HG03575 (cell line): ENCODE measurements around the gene FGF14.

Experiments
- ATAC-seq: cut with Tn5 transposase; IDR thresholded peaks from one replicate; pipeline ENCODE4 v1.9.1; 2021; ENCODE audit not compliant: unreplicated experiment, insufficient number of reproducible peaks, low FRiP score; ENCODE audit errors: extremely low read depth

FGF14 gene

GRCh38 chr13:102374233-102374632, 27.6 kb downstream of the FGF14 start:
- ATAC-seq: no peak

GRCh38 chr13:102373221-102373620, 28.6 kb downstream of the FGF14 start:
- no peak for ATAC-seq

- no peak for ATAC-seq
Measured at GRCh38 chr13:102369302-102369701, 32.5 kb downstream of the FGF14 start.

- no peak for ATAC-seq
Measured at GRCh38 chr13:102367836-102368235, 34.0 kb downstream of the FGF14 start.

GRCh38 chr13:102361113-102361512, 40.7 kb downstream of the FGF14 start:
- no peak for ATAC-seq

GRCh38 chr13:102359264-102359663, 42.6 kb downstream of the FGF14 start:
- no peak for ATAC-seq

- ATAC-seq: no peak
Measured at GRCh38 chr13:102355251-102355650, 46.6 kb downstream of the FGF14 start.

GRCh38 chr13:102354011-102354410, 47.8 kb downstream of the FGF14 start:
- ATAC-seq: no peak

GRCh38 chr13:102351521-102351920, 50.3 kb downstream of the FGF14 start:
- ATAC-seq: no peak

- no peak for ATAC-seq
Measured at GRCh38 chr13:102347490-102347889, 54.4 kb downstream of the FGF14 start.

- ATAC-seq: no peak
Measured at GRCh38 chr13:102346769-102347168, 55.1 kb downstream of the FGF14 start.

GRCh38 chr13:102344410-102344809, 57.4 kb downstream of the FGF14 start:
- no peak for ATAC-seq

GRCh38 chr13:102333320-102334198, 68.3 kb downstream of the FGF14 start:
- ATAC-seq: no peak

- ATAC-seq: no peak
Measured at GRCh38 chr13:102328909-102329308, 72.9 kb downstream of the FGF14 start.

GRCh38 chr13:102327119-102327617, 74.7 kb downstream of the FGF14 start:
- no peak for ATAC-seq

GRCh38 chr13:102326381-102327118, 75.3 kb downstream of the FGF14 start:
- no peak for ATAC-seq

GRCh38 chr13:102325321-102325720, 76.5 kb downstream of the FGF14 start:
- ATAC-seq: no peak

- no peak for ATAC-seq
Measured at GRCh38 chr13:102323505-102323904, 78.3 kb downstream of the FGF14 start.

GRCh38 chr13:102323012-102323411, 78.8 kb downstream of the FGF14 start:
- ATAC-seq: no peak

GRCh38 chr13:102322211-102322610, 79.6 kb downstream of the FGF14 start:
- ATAC-seq: no peak
